Neuron (in vitro differentiated cells): Measurements from ENCODE around the gene AP2A2.

Experiments used
- H2AFZ ChIP-seq: one replicate; pipeline ENCODE4 v1.6.1; 2013; ENCODE audit warnings: low read depth, mild to moderate bottlenecking, inconsistent platforms, low read length, moderate library complexity
- H3K27me3 ChIP-seq: one replicate; pipeline ENCODE4 v1.6.1; 2013; ENCODE audit warnings: low read length; ENCODE audit not compliant: insufficient read depth
- H3K36me3 ChIP-seq: one replicate; pipeline ENCODE4 v1.6.1; 2013; ENCODE audit warnings: low read length; ENCODE audit not compliant: insufficient read depth
- H3K4me1 ChIP-seq: one replicate; pipeline ENCODE4 v1.6.1; 2013; ENCODE audit warnings: low read length; ENCODE audit not compliant: insufficient read depth
- H3K4me3 ChIP-seq: 2 replicates; pipeline ENCODE4 v1.5.1; 2013; ENCODE audit warnings: mild to moderate bottlenecking, low read length, moderate library complexity
- H3K9me3 ChIP-seq: one replicate; pipeline ENCODE4 v1.6.1; 2013; ENCODE audit warnings: low read length

The AP2A2 gene

DNA sequence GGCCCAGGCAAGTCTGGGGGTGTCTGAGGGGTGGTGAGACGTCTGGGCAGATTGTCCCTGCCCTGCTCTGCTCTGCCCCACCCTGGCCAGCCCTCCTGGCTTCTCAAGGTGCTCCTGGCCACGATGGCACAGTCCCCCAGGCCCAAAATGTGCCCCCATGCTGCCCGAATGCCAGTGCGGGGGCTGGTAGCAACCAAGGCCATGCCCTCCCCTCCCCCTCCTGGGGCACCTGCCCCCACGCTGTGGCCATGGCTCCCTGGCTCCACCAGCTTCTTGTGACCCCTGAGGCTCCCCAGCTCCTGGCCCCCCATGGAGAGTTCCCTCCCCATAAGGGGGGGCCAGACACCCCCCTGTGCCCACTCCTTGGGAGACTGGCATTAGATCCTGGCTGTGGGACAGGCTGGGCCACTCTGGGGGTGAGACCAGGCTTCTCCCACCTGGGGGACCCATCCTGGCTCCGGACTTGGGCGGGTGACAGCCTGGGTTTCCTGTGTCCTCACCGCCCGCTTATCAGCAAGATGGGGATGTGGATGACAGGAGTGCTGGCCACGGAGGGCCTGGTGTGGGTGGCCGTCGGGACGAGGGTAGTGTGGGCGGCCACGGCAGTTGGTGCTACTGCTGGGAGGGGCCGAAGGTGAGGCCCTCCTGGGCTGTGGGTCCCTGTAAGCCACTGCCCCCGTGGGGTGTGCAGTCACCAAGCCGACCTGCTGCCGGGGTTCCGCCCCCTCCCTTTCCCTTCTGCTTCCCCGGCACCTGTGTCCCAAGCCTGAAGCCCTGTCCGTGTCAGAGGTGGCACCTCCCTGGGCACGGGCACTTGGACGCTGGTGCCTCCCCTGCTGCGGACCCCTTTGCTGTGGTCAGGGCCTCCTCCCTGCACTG is 126.7 kb downstream of the AP2A2 start:
- H3K4me1 ChIP-seq, result no peaks in the 10 kb centered on the region
- no peaks in the 10 kb centered on the region for H3K36me3 ChIP-seq
- peaks cover 2% of the 10 kb centered on the region for H3K9me3 ChIP-seq
- no peak overlapping the region for H3K4me3 ChIP-seq
- peaks cover 2% of the 10 kb centered on the region for H3K27me3 ChIP-seq
- H2AFZ ChIP-seq, result no peak overlapping the region

DNA sequence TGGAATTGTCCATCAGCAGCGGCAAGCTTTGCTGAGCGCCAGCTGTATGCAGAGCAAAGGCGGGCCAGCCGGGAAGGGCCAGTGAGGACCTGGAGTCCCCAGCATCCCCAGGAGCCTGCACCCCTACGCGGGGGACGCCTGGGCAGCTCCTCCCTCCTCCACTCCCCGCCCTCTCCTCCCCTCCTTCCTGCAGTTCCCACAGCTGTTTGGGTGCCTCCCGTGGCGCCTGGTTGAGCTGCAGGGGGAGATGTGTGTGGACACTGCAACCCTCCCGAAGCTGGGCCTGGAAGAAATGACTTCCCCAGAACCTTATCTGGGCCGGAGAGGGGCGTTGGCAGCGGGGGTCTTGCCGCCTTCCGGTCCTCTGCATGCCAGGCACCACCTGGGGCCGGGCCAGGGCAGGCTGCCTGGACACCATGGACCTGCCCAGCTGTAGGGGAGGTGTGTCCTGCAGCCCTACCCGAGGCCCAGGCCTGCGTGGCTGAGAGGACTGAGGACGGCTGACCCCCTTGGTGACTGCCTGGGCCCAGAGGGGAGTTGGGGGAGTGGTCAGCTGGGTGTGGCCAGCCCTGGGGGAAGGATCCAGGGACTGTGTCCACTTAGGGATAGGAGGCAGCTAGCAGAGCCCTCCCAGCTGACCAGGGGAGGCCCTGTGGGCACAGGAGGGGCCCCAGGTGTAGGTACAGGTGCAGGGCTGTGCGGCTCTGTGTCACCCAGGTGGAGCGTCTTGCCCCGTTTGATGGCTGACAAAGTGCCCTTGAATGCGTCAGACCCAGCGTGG is 127.6 kb downstream of the AP2A2 start:
- Histone ChIP-seq H3K27me3 (peaks cover 1% of the 10 kb centered on the region), H3K9me3 (peaks cover 2% of the 10 kb centered on the region), H3K4me1 (no peaks in the 10 kb centered on the region), H3K36me3 (no peaks in the 10 kb centered on the region), H2AFZ (no peak overlapping the region), H3K4me3 (no peak overlapping the region)

DNA sequence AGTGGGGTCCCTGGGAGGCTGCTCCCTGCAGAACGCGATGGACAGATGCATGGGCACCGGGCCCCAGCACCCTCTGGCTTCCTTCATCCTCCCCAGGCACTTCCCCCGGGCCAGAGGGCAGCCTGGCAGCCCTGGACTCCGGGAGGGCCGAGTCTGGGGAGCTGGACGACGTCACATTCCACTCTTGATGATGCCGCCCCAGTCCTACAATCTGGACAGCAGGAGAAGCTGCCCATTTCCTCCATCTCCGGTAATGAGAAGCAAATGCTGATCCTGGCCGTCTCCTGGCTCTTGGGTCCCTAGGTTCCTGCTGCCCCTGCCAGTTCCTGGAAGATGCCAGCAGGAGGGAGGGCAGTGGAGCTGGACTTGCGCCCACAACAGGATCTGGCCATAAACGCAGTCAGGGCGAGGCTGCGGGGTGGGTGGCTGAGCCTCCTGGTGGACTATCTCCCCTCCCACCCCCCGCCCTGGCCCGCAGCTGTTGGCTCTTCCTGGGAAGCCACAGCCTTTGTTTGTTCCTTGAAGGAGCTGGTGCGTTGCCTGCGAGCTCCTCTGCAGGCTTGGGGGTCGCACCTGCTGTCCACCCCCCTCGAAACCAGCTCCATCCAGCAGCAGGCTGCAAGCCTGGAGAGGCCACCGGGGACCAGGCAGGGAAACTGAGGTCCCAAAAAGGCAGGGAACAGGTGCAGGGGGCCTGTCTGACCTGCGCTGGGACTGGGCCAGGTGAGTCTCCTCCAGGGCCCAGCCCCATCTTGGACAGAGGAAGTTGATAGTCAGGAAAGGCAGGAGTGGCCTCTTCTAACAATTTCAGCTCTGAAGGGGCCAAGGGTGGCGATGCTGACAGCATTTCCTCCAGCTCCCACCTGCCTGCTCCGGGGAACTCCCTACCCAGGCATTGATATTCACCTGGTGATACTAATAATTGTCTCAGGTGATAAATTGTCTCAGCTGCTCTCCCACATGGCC is 128.8 kb downstream of the AP2A2 start:
- Histone ChIP-seq H3K27me3 (no peaks in the 10 kb centered on the region), H3K4me3 (no peak overlapping the region), H3K9me3 (peaks cover 2% of the 10 kb centered on the region), H3K36me3 (no peaks in the 10 kb centered on the region), H2AFZ (no peak overlapping the region), H3K4me1 (no peaks in the 10 kb centered on the region)

DNA sequence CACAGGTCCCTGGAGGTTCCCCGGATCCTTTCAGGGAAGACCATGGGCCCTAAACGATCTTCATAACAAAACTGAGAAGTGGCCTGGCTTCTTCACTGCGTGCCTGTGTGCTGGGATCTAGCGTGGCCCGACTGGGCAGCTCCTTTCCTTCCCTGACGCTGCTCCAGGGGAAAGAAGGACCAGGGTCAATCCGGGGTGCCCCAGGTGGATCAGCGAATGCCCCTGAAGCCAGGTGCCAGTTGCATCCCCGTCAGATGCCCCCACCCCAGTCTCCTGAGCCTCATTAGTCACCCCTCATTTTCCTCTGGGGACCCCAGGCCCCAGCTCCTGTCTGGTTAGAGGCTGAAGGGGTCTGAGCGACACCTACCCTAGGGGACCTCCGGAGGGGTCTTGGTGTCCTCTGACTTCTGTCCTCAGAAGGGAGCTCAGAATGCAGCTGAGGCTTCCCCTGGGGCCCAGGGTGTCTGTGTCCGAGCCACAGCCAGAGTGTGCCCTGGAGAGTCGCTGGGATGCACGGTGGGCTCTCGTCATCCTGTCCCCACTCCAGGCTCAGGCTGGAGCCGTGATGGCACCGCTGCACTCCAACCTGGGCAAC is 129.5 kb downstream of the AP2A2 start:
- Histone ChIP-seq H3K9me3 (peaks cover 2% of the 10 kb centered on the region), H3K4me1 (no peaks in the 10 kb centered on the region)

DNA sequence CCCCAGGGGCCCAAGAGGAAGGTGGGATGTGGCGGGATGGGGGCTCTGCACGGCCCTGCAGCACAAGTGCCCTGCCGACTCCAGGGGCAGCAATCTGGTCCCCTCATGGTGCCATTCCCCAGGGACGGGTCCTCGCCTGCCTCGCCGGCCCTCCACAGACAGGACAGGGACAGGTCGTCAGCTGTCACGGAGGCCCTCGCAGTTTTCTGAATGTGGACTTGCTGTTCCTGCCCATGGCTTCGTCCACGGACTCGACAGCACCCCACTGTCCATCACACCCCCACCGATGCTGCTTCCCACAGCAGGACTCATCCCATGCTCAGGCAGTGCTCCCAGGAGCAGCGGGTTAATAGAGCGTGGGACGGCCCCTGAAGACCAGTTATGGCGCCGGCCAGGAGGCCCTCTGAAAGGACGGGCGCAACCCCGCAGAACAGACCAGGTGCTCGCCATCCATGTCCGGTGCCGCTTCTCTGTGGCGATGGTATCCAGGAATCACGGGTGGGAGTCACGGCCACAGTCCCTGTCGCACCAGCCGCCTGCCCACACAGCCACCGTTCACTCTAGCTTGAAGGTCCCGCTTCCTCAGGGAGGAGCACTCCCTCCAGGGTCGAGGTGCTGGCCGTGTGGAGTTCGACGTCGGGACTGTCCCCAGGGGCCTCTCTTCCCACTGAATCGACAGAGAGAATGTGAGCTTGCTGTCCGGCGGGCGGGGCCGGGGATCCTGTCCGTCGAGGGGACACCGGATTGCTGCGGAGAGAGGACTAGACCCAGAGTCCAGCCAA is 130.5 kb downstream of the AP2A2 start:
- Histone ChIP-seq H3K4me3 (no peak overlapping the region), H3K9me3 (peaks cover 2% of the 10 kb centered on the region), H3K4me1 (no peaks in the 10 kb centered on the region), H3K27me3 (no peaks in the 10 kb centered on the region), H2AFZ (no peak overlapping the region), H3K36me3 (no peaks in the 10 kb centered on the region)

More for the DNA sequence above, 129.5 kb downstream of the AP2A2 start:
- H3K27me3 ChIP-seq, result no peaks in the 10 kb centered on the region
- H2AFZ ChIP-seq, result no peak overlapping the region
- H3K4me3 ChIP-seq, result no peak overlapping the region
- H3K36me3 ChIP-seq, result no peaks in the 10 kb centered on the region

DNA sequence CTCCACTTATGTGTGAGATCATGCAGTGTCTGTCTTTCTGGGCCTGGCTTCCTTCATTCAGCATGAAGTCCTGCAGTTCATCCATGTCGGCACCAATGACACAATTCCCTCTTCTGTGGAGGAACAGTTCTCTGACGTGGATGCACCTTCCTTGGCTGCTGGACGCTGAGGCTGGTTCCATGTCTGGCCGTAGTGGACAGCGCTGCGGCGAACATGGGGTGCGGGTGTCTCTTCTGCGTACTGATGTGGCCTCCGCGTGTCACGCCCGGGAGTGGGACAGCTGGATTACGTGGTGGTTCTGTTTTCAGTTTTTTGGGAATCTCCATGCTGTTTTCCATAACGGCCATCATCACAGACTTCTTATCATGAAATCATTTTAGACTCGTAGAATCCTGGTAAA is 132.1 kb downstream of the AP2A2 start:
- Histone ChIP-seq H3K4me3 (no peak overlapping the region), H3K27me3 (no peaks in the 10 kb centered on the region)

DNA sequence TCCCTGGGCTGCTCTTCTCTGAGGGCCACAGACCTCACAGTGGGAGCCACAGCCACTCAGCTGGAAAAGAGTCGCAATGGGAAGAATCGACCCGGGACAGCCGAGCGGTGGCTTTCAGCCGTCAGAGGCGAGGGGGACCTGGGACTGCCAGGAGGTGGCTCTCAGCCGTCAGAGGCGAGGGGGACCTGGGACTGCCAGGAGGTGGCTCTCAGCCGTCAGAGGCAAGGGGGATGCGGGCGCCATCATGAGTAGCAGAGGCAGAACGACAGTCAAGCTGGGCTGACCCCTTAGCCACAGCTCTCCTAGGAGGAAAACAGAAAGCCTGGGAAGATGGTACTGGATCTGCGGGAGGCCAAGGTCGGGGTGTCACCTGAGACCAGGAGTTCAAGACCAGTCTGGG is 134.1 kb downstream of the AP2A2 start:
- no peaks in the 10 kb centered on the region for H3K27me3 ChIP-seq
- H3K9me3 ChIP-seq, result peaks cover 4% of the 10 kb centered on the region
- no peak overlapping the region for H3K4me3 ChIP-seq
- H3K4me1 ChIP-seq, result no peaks in the 10 kb centered on the region
- no peak overlapping the region for H2AFZ ChIP-seq
- no peaks in the 10 kb centered on the region for H3K36me3 ChIP-seq

More for the DNA sequence above, 132.1 kb downstream of the AP2A2 start:
- Histone ChIP-seq H3K4me1 (no peaks in the 10 kb centered on the region), H3K9me3 (peaks cover 4% of the 10 kb centered on the region), H2AFZ (no peak overlapping the region), H3K36me3 (no peaks in the 10 kb centered on the region)

DNA sequence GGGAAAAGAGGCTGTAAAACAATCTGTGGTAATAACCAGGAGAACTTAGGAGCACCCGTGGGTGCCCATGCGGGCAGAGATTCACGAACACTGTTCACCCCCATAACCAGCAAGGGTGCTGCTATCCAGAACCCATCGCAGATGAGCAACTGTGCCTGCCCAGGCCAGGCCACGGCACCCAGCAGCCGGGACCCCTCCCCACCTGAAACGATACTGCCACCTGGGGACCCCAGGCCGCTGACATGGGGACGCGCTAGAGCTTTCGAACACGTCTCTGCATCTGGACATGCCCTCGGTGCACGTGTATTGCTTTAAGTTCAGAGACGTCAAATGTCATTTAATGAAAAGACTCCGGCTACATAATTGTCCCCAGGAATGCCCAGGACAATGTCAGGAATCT is 134.7 kb downstream of the AP2A2 start:
- H3K27me3 ChIP-seq, result no peaks in the 10 kb centered on the region
- H2AFZ ChIP-seq, result no peak overlapping the region
- H3K36me3 ChIP-seq, result no peaks in the 10 kb centered on the region
- peaks cover 4% of the 10 kb centered on the region for H3K9me3 ChIP-seq
- H3K4me3 ChIP-seq, result no peak overlapping the region
- no peaks in the 10 kb centered on the region for H3K4me1 ChIP-seq

DNA sequence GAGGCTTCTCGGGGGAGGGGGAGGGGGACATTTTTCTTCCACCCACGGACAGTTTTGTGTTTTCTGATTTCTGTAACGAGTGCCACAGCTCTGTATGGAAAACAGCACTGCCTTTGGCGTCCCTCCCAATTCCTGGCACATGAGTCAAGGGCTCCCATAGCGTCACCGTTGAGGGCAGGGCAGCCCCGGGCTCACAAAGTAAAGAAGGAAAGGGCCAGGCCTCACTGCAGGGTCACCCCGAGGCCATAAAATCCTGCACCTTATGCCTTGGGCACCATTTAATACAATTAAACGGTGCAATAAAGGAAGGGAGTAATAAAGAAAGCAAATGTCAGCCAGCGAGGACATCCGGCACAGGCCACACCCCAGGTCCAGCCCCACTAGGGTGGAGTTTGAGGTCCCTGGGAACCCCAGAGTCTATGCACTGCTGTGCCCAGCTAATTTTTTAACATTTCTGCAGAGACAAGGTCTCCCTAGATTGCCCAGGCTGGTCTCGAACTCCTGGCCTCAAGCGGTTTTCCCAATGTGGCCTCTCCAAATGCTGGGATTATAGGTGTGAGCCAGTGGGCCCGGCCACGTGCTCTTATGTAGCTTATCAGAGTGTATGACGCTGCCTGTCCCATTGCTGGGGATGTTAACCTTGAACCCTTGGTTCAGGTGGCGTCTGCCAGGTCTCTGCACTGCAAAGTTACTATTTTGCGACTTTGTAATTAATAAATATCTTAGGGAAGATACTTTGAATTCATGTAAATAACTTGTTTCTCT is 135.4 kb downstream of the AP2A2 start:
- H3K36me3 ChIP-seq, result no peaks in the 10 kb centered on the region
- no peaks in the 10 kb centered on the region for H3K4me1 ChIP-seq
- H3K9me3 ChIP-seq, result peaks cover 6% of the 10 kb centered on the region
- no peak overlapping the region for H3K4me3 ChIP-seq
- no peaks in the 10 kb centered on the region for H3K27me3 ChIP-seq
- no peak overlapping the region for H2AFZ ChIP-seq
